ENCODE results near the gene TNIP3.
"Not testable (repeated sequence)": the region's sequence is repeated elsewhere in the genome, so short reads cannot be mapped to it uniquely, and the experiment has no call there.

The TNIP3 gene

GRCh38 chr4:121164291-121164690, at the start of gene TNIP3:
Gene TNIP3, minus strand, starts transcription at chr4:121164321. Its CDS starts 196 bp downstream, at chr4:121164125.
- DNase-seq (ENCODE audit: low spot score), result no peak

DNA sequence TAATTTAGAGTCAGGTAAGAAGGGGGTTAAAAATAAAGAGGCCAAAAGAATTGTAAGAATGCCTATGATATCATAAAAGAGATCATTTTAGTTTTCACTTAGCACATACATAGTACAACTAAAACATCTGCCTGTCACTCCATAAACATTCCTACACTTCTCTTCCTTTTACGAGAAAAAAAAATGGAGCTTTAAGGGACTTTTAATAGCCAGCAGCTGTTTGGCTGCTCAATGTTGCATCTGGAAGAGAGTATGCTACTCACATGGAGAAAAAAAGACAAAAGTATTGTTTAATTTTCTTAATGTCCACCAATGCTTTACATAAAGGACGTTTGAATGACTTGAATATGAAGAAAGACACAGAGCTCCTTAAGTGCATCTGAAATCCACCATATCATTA, 48.7 kb upstream of the TNIP3 start:
- no peak for DNase-seq (ENCODE audit: low spot score)

- no peak for DNase-seq (ENCODE audit: low spot score)
Measured at GRCh38 chr4:121209171-121209570, 45.0 kb upstream of the TNIP3 start.

- DNase-seq (ENCODE audit: low spot score), result no peak
Measured at GRCh38 chr4:121208244-121209007, 44.3 kb upstream of the TNIP3 start.

- not testable (repeated sequence) for DNase-seq (ENCODE audit: low spot score)
Measured at GRCh38 chr4:121205777-121206176, 41.7 kb upstream of the TNIP3 start.

DNA sequence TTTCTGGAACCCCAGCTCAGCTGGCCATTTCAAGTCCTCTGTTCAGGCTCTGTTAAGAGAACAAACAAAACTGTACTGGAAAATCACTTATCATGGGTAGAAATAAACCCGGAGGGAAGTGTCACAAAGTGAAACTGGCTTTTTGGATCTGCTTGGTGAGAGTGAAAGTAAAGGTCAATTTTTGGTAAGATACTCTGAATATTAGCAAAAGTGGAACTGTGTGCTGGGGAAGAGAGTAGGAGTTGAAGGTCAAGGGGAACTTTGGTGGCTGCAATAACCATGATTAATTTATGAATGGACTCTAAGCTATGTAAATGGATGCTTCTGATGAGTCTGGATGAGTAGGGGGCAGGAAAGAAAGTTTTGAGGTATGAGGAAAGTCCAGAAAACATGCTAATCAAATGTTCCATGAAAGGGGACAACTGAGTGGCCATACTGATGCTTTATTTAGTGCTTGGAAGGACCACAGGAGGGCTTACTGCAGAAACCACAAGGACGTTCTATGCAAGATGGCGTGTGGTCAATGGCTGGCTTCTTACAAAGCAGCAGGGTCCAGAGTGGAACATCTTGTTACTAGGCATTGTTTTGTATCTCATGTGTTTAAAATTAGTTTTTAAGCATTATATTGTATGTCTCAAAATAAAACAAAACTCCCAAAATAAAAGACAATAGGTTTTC, 36.8 kb upstream of the TNIP3 start:
- DNase-seq (ENCODE audit: low spot score), result no peak

DNA sequence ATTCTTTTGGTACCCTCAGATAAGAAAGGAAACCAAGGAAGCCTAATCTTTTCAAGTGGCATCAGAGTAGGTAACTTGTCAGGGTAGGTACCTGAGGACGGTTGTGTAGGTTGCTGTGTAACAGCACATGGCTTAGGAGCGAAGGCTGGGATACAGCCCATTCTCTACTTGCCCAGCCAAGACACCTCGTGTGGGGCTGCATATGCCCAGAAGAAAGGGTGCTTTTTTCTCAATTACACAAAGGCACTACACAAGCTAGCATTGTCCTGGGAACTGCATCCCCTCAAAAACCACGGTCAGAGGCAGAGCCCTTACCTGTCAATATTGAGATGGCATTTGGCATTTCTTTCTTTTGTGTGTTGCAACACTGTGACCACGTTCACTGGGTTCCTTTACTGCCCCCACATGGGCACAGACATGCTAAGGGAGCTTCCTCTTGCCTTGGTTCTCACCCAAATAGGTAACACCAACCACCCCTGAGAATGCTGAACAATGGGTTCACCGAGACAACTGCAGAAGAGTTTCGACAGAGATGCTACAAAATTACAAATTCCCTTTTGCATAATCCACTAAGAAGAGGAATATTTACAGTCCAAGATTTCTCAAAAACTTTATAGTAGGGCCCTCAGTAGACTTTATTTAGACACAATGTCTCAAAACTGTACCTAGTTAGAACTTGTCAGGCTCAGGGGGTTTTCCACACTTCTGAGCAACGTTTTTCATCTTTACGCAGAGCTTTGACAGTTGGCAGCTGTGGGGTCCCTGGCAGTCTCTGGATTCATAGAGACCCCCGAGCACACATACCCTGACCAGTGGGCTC, 35.8 kb upstream of the TNIP3 start:
- DNase-seq (ENCODE audit: low spot score), result peak; percentile 11

DNA sequence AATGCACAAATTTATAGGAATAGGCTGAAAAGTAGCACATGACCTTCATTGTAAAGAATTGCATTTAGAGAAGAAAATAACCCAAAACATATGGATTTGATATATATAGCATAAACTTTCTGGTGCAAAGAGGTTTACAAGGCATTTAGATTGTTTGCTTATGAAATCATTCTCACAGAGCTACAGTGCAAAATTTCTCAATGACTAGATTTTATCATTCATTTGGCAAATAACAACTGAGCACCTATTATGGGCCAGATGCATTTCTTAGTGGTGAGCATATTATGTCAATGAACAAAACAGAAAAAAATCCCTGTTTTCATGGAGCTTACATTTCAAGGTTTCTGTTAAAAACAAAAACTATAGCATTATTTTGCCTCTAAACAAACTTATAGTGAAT, 34.1 kb upstream of the TNIP3 start:
- no peak for DNase-seq (ENCODE audit: low spot score)

DNA sequence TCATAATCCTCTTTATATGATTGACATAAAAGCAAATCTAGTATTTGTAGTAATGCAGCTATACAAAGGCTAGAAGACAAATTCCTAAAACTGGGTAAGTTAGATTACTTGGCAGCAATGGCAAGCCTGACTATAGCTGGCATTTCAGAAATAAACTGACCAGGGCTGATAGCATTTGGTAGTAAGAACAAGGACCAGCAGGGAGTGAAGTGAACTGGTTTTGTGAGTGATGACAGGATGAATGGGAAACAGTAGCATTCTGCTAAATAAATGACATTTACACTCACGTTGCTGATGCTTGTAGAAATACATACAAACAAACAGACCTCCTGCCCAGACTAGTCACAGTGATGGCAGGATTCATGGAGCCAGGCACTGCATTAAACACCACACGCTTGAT, 31.5 kb upstream of the TNIP3 start:
- no peak for DNase-seq (ENCODE audit: low spot score)

- DNase-seq (ENCODE audit: low spot score), result peak; percentile 59
Measured at GRCh38 chr4:121192480-121192879, 28.4 kb upstream of the TNIP3 start.

GRCh38 chr4:121192013-121192412, 27.9 kb upstream of the TNIP3 start:
- no peak for DNase-seq (ENCODE audit: low spot score)

GRCh38 chr4:121191361-121191760, 27.2 kb upstream of the TNIP3 start:
- DNase-seq (ENCODE audit: low spot score), result no peak

- no peak for DNase-seq (ENCODE audit: low spot score)
Measured at GRCh38 chr4:121190389-121190788, 26.3 kb upstream of the TNIP3 start.

DNA sequence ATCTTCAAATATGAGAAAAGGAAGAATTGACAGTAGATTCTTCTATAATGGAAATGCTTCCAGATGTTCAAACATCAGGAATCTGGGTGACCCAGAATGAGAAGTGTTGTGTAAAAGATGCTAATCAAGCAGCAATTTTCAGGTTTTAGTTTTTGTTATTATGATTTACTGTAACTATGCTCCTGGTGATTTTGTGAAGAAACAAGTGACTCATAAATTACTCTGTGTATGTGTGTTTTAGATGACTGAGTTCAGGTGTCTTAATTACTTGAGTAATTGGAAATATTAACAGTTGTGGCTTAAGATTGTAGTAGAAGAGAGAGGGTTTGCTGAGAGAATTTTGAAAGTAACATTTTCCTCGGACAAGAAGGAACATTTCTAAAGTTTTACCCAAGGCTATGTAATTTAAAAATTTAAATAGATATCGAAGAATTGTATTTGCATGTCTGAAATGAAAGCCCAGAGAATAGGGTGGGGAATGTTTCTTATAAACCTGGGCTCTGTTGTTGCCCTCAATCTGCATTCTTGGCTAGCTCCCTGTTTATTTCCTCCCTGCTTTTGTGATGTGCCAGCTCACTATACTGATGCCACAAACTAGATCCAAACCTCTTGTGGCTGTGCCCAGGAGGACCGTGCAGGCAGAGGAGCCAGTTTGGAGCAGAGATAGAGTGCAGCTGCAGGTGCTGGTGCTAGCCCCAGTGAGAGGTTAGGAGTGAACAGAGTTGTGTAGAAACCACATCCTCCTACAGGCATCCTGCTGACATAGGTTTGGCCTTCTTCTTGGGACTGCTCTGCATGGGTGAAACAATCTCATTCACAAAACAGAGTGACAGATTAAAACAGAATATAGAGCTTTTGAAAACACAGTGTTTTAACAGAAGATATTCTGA, 25.4 kb upstream of the TNIP3 start:
- no peak for DNase-seq (ENCODE audit: low spot score)

GRCh38 chr4:121187206-121187605, 23.1 kb upstream of the TNIP3 start:
- DNase-seq (ENCODE audit: low spot score), result no peak

- DNase-seq (ENCODE audit: low spot score), result no peak
Measured at GRCh38 chr4:121185960-121186359, 21.8 kb upstream of the TNIP3 start.

GRCh38 chr4:121183989-121184388, 19.9 kb upstream of the TNIP3 start:
- no peak for DNase-seq (ENCODE audit: low spot score)

DNA sequence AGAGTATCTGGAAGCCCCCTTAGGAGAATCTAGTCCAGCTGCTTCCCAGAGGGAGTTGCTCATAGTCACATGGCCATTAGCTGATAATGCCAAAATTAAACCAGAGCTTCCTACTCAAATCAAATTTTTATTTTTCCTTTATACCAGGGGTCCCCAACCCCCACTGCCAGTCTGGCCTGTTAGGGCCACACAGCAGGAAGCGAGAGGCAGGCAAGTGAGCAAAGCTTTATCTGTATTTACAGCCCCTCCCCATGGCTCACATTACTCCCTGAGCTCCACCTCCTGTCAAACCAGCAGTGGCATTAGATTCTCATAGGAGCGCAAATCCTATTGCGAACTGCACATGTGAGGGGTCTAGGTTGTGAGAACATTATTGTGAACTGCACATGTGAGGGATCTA, 19.2 kb upstream of the TNIP3 start:
- no peak for DNase-seq (ENCODE audit: low spot score)

DNA sequence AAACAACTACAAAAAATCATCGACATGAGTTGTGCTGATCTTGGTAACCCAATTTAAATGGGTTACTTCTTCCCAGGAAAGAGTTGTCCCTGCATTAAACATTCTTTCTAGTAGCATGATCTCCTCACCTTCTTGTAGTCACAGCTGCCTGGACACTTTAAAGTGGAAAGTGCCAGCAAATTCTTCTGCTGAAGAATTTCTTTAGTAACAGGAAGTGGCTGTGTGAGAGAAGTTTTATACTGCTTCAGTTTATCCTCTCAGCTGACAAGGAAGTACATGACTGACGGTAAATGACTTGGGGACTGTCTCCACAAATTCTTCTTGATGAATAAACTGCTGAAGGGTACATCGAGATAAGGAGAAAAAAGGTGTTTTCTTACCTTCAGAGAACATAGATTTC, 18.2 kb upstream of the TNIP3 start:
- DNase-seq (ENCODE audit: low spot score), result no peak

DNA sequence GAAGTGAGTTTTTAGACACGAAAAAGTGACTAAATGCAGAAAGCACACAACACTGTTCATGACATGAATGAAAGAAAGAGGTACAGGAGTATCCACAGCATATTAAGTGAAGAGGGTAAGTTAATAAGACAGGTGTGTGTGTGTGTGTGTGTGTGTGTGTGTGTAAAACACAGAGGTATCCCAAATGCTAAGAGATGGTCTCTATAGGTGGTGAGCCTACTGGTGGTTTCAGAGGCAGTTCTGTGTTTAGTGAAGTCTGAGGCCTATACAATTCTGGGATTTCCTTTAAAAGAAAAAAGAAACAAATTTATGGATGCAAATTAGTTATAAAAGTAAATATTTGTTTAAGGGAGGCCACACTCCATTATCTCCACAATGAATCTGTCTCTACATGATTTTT, 17.4 kb upstream of the TNIP3 start:
- no peak for DNase-seq (ENCODE audit: low spot score)

DNA sequence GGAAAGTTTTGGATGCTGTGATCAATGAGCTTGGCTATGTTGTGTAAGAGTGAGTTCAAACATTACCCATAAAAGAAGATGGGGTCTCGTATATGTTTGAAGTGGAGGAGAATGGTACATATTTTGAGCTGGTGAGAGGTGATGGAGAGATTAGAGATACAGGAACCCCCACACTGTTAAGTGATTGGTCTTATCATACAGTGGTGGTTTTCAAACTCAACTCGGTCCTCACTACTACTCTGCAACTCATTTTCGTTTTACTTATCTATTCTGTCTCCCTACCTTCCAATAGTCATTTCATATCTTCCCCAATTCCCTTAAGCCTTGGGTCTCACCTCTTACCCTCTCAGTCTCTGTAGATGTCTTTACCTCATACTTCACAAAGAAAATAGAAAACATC, 16.4 kb upstream of the TNIP3 start:
- no peak for DNase-seq (ENCODE audit: low spot score)

All from NAMALWA (cell line).